ENCODE results near the gene PSIP1.

GRCh38 chr9:15417626-15418025, 93.1 kb downstream of the PSIP1 start:
- TF ChIP-seq TAF1 (IDR thresholded peaks at IDR 0.05; ENCODE audit: low read depth): no peak
- TF ChIP-seq CREB1 (IDR thresholded peaks at IDR 0.05; ENCODE audit: low read depth): no peak
- TF ChIP-seq EP300 (IDR thresholded peaks at IDR 0.05; ENCODE audit: borderline replicate concordance): no peak
- TF ChIP-seq EGR1 (IDR thresholded peaks at IDR 0.05): no peak
- TF ChIP-seq, protein P1, sequence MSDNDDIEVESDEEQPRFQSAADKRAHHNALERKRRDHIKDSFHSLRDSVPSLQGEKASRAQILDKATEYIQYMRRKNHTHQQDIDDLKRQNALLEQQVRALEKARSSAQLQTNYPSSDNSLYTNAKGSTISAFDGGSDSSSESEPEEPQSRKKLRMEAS (IDR thresholded peaks at IDR 0.05): no peak
- TF ChIP-seq CEBPB (IDR thresholded peaks at IDR 0.05): no peak
- TF ChIP-seq, protein P2, sequence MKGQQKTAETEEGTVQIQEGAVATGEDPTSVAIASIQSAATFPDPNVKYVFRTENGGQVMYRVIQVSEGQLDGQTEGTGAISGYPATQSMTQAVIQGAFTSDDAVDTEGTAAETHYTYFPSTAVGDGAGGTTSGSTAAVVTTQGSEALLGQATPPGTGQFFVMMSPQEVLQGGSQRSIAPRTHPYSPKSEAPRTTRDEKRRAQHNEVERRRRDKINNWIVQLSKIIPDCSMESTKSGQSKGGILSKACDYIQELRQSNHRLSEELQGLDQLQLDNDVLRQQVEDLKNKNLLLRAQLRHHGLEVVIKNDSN (IDR thresholded peaks at IDR 0.05): no peak
- no peak for TF ChIP-seq YY1 (IDR thresholded peaks at IDR 0.05; ENCODE audit: low read depth)
- no peak for TF ChIP-seq TEAD4 (IDR thresholded peaks at IDR 0.05)
- TF ChIP-seq ZBTB7A (IDR thresholded peaks at IDR 0.05; ENCODE audit: low read depth): no peak
- TF ChIP-seq REST (IDR thresholded peaks at IDR 0.05; ENCODE audit: low read depth): no peak
- no peak for TF ChIP-seq TCF12 (IDR thresholded peaks at IDR 0.05; ENCODE audit: low read depth)
